HG03175 (cell line): Measurements from ENCODE around the gene PDZK1IP1.

Experiments
- ATAC-seq: cut with Tn5 transposase; IDR thresholded peaks from one replicate; pipeline ENCODE4 v1.9.1; 2021; ENCODE audit warnings: mild to moderate bottlenecking, moderate library complexity; ENCODE audit not compliant: unreplicated experiment

The PDZK1IP1 gene, protein sequence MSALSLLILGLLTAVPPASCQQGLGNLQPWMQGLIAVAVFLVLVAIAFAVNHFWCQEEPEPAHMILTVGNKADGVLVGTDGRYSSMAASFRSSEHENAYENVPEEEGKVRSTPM

GRCh38 chr1:47189844-47190508 lies at the start of gene PDZK1IP1:
Gene PDZK1IP1, minus strand, starts transcription at chr1:47190036. Its CDS starts 104 bp downstream, at chr1:47189932.
- ATAC-seq = no peak

GRCh38 chr1:47238935-47239592 lies 49.2 kb upstream of the PDZK1IP1 start:
- no peak for ATAC-seq

- ATAC-seq = no peak
These were observed 46.0 kb upstream of the PDZK1IP1 start for GRCh38 chr1:47235806-47236205.

DNA sequence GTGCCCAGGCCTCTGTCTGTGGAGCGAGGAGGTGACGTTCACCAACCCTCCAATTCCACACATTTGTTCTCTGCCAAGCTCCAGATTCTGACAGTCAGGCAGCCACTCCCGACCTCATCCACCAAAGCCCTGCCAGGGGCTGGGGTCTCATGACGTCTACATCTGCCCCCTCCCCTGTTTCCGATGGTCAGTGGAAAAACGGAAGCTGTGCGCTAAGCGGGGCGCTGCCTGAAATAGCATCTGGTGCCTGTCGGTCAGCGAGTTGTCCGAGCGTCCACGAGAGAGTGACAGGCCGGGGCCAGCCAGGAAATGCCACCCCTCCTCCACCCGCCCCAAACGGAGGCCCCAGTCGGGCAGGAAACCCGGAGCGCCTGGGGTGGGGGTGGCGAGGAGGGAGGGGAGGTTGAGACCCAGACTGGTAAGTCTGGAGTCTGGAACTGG lies 45.4 kb upstream of the PDZK1IP1 start:
- ATAC-seq = no peak

DNA sequence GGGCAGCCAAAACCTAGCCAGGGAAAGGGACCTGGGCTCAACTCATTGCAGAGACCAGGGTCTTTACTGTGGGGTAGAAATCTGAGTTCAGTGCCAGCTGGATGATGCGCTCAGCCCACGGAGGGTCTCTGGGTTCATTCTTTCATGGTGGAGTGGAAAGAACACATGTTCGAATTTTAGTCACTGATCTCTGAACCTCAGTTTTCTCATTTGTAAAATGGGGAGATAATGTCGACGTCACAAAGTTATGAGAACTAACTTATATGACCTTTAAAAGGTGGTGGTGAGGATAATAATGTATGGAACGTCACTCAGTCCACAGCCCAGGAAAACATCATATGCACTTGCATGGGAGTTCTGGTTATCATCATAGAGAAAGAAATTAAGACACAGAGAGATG lies 43.4 kb upstream of the PDZK1IP1 start:
- ATAC-seq = no peak

DNA sequence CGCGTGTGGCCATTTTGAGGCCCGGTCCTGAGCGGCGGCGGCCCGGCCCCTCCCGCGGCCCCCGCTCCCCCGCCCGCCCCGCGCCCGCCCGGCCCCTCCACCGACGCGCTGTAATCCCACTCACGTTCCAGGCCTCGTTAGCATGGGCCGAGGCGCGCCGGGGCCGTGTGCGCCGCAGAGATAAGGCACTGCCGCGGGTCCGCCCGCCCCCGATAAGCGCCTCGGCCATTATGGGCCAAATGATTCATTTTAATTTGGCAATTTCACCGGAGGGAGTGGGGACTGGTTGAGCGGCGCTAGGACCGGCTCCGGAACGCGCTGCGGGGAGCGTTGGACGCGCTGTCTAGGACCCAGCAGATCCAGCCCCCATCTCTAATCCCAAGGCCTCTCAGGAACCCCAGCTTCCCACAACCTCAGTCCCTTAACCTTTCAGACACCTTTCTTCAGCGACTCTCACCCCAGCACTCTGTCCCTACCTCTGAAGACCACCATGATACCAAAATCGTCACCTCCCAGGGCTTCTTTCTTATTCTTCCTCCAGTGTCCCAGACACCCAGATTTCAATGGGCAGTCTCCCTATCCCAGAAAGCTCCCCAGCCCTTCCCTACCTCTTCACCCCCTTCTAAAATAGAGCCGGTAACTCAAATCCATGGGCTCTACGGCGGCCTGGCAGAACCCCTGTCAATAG lies 42.5 kb upstream of the PDZK1IP1 start, which contains the start of gene TAL1:
TAL1 (minus strand) TSS at position 39 of the 688 bp plus-strand sequence. CDS start 6,337 bp downstream, outside the sequence.
- ATAC-seq = no peak

DNA sequence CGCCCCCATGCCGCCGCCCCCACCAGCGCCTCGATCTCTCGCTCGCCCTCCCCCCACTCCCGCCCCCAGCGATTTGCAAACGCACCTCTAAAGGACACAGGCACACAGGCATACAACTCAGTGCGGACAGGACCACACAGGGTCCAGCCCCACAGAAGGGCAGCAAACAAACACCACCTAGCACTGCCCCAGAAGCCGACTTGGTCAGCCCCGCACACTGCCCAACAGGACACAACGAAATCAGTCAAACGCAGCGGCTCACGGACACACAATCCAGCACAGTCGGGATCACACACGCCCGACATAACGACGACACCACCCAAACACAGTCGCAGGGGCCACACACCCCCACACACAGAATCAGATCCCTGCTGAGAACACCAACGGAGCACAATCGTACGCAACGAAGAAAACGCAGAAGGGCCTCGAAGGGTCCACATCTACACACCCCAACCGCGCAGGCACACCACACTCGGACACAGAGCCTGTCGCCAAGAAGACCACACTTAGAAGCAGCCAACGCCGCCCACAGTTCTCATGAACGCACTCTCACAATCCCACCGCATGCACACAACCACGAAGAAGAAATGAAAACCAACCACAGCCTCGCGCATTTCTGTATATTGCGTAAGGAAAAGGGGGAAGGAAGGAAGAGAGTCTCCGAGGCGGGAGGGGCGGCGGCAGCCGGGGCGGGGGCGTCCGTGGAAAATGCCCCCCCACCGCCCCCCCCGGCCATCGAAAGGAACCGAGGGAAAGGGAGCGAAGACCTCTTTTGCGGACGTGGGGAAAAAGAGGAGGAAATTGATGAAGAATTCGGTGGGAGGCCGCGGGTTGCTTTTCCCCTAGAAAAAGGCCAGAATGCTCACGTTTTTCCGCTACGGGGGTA lies 41.7 kb upstream of the PDZK1IP1 start:
- no peak for ATAC-seq

DNA sequence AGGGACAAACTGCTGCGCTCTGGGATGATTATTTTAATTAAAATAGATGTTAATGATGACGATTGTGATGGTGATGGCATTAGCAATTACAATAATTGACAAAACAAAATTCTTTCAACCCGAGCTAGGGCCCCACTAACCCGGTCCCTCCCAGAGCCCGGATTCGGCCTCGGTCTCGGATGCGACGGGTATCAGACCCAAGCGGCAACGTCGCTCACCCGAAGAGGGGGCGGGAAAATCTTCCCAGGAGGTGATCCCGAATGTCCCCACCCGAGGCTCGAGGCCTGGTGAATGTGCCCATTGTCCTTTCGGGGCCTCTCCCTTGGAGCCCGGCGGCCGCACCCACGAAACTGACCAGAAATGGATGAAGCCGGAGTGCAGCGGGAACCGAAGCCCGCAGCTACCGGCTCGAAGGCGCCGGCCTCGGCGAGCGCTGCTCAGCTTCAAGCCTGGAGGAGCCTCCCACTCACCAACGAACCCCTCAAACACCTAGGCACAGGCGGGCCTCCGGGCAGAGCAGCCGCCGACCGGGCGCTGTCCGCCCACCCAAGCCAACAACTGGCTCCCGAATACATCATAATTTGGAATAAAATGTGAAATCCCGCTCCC lies 41.0 kb upstream of the PDZK1IP1 start:
- no peak for ATAC-seq

DNA sequence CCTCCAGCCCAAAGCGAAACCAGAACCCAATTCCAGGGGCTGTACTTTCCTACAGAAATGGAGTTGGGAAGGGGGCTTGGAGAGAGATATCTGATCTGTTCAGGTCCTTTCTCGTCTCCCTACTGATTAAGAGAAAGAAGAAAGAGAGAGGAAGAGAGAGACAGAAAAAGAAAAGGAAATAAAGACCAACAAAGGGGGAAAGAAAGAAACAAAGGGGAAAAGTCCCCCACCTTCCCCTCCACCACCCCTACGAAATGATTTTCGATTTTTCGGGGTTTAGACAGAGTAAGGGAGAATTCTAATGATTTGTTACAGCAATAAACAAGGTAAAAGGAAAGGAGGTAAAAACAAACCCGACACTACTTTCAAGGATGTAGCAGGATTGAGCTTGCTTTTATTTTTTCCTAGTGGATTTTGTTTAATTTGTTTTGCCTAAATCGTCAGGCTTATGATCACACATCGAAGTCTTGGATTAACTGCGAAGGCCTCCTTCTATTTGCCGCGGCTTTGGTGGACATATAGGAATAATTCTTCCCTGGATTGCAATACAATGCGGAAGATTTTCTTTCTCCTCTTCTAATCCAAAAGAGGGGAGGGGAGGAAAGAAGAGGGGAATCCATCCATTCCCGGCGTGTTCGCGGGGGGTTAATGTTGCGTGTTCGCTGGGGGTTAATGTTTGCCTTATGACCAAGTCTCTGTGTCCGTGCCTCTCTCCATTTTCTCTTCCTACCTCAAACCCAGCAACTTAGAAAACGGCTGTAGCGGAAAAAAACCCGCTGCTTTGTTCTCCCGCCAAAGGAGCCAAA lies 40.3 kb upstream of the PDZK1IP1 start:
- ATAC-seq = no peak

- no peak for ATAC-seq
These were observed 39.4 kb upstream of the PDZK1IP1 start for GRCh38 chr1:47229031-47229885.

GRCh38 chr1:47228644-47229030 lies 38.8 kb upstream of the PDZK1IP1 start:
- ATAC-seq = no peak

GRCh38 chr1:47227341-47228232 lies 37.8 kb upstream of the PDZK1IP1 start:
- ATAC-seq = no peak

GRCh38 chr1:47226839-47227215 lies 37.0 kb upstream of the PDZK1IP1 start:
- no peak for ATAC-seq

GRCh38 chr1:47226121-47226838 lies 36.4 kb upstream of the PDZK1IP1 start:
- ATAC-seq = no peak

DNA sequence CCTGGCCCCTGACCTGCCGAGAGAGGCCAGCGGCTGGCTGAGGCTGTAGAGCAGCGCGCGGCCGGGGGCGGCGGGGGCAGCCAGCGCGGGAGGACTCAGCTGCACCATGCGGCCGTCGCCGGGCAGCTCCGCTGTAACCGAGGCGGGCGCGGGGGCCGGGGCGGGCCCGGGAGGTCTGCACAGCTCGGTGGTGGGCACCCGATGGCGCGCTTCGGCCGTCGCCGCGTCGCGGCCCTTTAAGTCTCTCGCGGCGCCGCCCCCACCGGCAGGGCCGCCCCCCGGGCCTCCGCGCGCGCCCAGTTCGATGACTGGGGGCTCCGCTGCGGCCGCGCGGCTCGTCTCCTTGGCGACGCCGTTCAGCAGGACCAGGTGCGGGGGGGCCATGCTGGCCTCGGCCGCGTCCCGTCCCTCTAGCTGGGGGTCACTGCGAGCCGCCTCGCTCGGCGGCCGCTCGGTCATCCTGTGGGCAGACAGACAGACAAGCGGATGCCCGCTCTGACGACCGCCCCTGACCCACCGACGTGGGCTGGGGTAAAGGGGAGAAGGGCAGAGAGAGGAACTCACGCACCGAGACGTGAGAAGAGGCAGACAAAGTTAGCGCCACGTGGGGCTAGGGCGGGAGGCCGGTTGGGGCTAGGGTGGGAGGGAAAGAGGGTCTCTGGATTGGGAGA lies 35.7 kb upstream of the PDZK1IP1 start:
- ATAC-seq = no peak

DNA sequence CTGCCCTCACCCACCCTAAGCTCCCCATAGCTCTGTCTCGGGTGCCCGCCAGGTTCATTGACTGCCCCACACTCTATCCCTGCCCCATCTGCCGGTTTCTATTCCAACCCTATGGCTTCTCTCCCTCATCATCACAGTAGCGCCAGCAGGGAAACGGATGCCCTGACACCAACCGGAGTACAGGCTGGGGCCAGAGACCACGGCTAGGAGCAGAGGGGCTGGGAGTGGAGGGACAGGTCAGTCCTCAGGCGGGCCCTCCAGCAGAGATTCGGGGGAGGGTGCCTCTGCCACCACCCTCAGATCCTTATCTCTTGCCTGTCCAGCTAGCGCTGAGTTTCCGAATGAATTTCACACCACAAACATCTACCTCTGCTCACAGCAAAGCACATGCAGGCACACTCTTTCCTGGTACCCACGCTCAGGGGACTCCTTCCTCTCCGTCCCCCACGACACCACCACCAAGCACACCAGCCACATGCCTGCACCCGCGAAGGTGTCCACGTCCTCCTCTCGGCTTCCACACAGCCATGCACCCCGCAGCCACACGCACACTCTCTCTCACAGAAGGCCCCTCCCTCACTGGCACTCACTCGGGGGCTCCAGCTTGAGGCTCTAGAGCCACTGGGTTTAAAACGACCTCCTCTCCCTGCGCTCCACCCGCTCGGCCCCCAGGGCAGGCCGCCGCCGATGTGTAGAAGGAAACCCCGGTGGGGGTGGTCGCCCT lies 35.0 kb upstream of the PDZK1IP1 start:
- ATAC-seq = no peak
